AML-193 (cell line): ENCODE measurements around the gene THBS2.
"Not testable (repeated sequence)": the region's sequence is repeated elsewhere in the genome, so short reads cannot be mapped to it uniquely, and the experiment has no call there.

Experiments
- DNase-seq, 2 experiments: peaks; one replicate each; lab custom pipeline; 2025; lab: John Stamatoyannopoulos, UW

THBS2 gene

GRCh38 chr6:169253337-169254238 is at the start of gene THBS2:
Gene THBS2 (minus strand): TSS chr6:169253846. CDS start chr6:169250784, 3,062 bp downstream.
- DNase-seq, result no peak

- no peak for DNase-seq
Observed at GRCh38 chr6:169302716-169303115, 49.1 kb upstream of the THBS2 start.

DNA sequence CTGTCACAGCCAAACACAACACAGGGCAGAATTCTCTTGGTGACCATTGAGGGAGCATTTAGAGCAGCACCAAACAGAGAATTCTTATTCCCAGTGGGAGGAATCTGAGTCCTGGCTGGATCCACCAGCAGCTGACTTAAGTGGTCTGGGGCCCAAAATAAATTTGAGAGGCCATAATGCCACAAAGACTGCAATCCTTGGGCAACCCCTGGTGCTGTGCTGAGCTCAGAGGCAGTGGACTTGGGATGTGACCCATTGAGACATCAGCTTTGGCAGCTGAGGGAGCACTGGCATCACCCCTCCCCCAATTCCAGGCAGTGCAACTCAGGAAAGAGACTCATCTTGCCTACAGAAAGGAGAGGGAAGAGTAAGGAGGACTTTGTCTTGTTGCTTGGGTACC is 48.6 kb upstream of the THBS2 start:
- DNase-seq, result no peak

DNA sequence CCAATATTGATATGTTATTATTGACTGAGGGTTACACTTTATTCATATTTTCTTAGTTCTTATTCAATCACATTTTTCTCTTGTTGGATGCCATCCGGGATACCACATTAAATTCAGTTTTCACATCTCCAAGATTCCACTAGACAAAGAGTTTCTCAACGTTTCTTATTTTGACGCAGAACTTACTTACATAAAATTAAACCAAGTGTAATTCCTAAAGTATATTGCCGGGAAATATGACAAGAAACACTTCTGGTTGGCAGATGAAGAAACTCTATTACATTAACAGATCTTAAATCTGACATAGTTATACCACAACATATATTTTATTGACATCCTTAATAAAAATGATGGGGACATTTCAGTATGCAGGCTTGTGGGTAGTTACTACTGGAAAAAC is 47.3 kb upstream of the THBS2 start:
- DNase-seq, result no peak

GRCh38 chr6:169298626-169299025 is 45.0 kb upstream of the THBS2 start:
- not testable (repeated sequence) for DNase-seq

DNA sequence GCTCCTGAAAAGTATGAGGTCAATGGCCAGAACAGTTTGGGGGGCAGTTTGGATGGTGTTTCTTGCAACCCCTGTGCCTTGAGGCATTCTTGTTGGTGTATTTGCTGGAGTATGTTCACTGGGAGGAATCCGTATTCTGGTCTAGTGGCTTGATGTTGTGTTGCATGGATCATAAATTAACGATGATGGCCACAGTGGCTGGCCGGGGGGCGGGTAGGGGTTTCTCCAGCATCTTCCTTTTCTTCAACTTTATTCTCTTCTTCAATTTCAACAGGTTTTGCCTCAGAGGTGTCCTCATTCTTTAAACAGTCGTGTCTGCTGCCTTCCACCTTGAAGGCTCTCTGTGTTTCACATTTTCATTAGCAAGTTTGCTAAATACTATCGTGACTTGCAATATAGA is 43.0 kb upstream of the THBS2 start:
- DNase-seq, result no peak

- DNase-seq, result no peak
Observed at GRCh38 chr6:169296170-169296569, 42.5 kb upstream of the THBS2 start.

- DNase-seq, result no peak
Observed at GRCh38 chr6:169293196-169293595, 39.5 kb upstream of the THBS2 start.

- no peak for DNase-seq
Observed at GRCh38 chr6:169292338-169293124, 38.9 kb upstream of the THBS2 start.

- no peak for DNase-seq
Observed at GRCh38 chr6:169291646-169292337, 38.1 kb upstream of the THBS2 start.

DNA sequence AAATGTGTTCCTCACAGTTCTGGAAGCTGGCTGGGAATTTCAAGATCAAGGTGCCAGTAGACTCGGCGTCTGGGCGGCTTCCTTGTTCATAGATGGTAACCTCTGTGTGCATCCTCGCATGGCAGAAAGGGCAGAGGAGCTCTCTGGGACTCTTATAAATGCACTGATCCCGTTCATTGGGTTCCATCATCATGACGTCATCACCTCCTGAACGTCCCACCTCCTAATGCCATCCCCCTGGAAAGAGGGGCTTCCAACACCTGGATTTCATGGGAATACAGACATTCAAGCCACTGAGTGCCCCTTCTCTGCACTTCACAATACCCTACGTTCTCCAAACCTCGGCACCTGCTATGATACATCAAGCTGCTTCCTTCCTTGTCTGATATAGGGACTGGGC is 37.5 kb upstream of the THBS2 start:
- no peak for DNase-seq

DNA sequence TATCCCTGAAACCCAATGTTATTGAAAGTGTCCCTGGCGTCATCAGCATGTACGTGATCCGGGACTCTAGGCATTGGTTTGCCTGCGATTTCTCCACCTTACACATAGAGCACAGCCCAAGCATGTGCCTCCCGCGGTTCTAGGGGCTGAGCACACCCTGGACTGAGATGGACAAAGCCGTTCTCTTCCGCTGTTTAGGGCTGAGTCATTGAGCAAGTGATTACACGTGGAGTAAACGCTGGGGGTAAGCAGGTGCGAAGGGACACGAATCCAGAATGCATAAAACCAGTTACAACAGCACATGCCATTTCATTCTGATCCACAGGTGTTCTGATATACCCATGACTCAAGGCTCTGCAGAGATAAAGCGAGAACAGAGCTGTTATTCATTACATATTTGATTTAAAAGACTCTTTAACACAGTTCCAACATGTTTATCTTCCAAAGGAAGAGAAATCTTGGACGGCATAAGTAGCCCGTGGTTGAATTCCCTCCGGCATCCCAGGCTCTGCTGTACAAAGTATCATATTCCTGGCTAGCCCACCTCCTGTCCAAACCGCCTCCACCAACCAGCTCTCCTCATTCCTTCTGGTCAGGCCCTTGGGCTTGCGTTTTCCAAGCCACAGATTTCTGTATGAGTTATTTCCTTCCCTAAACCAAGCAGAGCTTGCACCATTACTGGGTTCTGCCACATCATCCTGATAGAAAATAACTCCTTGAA is 36.1 kb upstream of the THBS2 start:
- DNase-seq, result no peak

DNA sequence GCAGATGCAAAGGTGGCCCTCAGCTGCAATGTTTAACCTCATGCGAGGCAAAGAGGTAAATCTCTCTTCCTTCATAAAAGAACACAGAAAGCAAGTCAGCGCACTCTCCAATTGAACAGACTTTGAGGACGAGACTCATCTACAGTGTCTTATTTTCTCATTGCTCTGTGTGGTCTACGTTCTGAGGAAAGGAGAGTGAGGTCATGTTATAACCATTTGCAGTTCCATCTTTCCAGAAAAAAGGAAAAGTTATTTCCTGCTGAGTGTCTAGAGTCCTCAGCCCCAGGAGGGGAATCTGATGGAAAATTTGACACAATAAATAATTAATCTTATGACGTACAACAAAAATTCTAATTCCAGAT is 35.6 kb upstream of the THBS2 start:
- no peak for DNase-seq

- no peak for DNase-seq
Observed at GRCh38 chr6:169288591-169288990, 34.9 kb upstream of the THBS2 start.

- DNase-seq, result no peak
Observed at GRCh38 chr6:169287675-169288074, 34.0 kb upstream of the THBS2 start.

- no peak for DNase-seq
Observed at GRCh38 chr6:169286961-169287360, 33.3 kb upstream of the THBS2 start.

DNA sequence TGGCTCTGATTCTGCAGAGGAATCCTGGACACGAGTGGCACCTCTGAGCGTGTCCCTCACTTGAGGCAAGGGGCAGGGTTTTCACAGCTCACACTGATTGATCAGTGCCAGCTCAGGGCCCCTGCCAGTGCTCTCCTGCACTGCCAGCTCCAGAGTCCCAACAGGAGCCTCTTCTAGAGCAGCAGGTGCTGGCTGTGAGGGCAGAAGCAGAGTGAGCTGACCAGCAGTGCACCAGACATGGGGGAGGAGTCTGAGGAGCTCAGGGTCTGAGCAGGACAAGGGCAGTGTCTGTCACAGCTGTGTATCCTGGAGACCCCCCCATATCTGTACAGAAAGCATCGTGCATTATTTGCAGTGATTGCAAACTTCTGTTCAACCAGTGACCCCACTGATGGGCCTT is 31.5 kb upstream of the THBS2 start:
- no peak for DNase-seq

DNA sequence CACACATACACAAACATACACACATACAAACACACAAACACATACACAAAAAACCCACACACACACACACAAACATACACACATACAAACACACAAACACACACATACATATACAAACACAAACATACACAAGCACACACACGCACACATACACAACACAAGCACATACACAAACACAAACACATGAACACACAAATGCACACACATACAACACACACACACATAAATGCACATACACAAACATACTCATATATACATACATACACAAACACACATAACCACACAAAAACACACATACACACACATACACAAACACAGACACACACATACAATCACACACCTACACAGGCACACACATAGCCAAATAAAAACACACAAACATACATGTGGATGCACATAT is 30.3 kb upstream of the THBS2 start:
- DNase-seq, result no peak

- no peak for DNase-seq
Observed at GRCh38 chr6:169282043-169282442, 28.4 kb upstream of the THBS2 start.

DNA sequence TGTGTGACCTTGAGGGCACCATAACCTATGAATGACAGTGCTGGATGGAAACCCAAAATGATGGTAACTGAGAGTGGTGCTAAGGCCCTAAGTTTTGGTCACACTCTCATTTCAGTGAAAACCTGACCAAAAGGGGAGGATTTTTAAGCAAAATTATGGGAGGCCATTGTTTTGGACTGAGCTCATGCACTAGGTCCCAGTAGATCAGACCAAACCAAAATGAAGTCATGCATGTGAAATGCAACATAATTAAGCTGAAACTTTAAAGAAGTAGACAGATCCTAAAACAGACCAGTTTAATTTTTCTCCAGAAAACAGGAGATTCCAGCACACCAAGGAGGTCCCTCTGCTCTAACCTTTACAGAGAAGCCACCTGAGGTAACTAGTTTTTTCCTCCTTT is 24.0 kb upstream of the THBS2 start:
- no peak for DNase-seq

- DNase-seq, result no peak
Observed at GRCh38 chr6:169274781-169275180, 21.1 kb upstream of the THBS2 start.

- no peak for DNase-seq
Observed at GRCh38 chr6:169273511-169273910, 19.9 kb upstream of the THBS2 start.
